ENCODE results near the gene ATP2B1.

The ATP2B1 gene

GRCh38 chr12:89593873-89594272 lies 114.8 kb downstream of the ATP2B1 start:
- DNase-seq (ENCODE audit: low read depth in 2 of 2), result no peak

- no peak for DNase-seq (ENCODE audit: low read depth in 2 of 2)
Observed at GRCh38 chr12:89593233-89593632, 115.4 kb downstream of the ATP2B1 start.

GRCh38 chr12:89589753-89590152 lies 118.9 kb downstream of the ATP2B1 start:
- DNase-seq (ENCODE audit: low read depth in 2 of 2), result no peak

- no peak for DNase-seq (ENCODE audit: low read depth in 2 of 2)
Observed at GRCh38 chr12:89578499-89578898, 130.1 kb downstream of the ATP2B1 start.

- no peak for DNase-seq (ENCODE audit: low read depth in 2 of 2)
Observed at GRCh38 chr12:89576572-89577220, 131.9 kb downstream of the ATP2B1 start.

GRCh38 chr12:89575374-89575773 lies 133.3 kb downstream of the ATP2B1 start:
- DNase-seq (ENCODE audit: low read depth in 2 of 2), result no peak

GRCh38 chr12:89574736-89575208 lies 133.9 kb downstream of the ATP2B1 start:
- no peak for DNase-seq (ENCODE audit: low read depth in 2 of 2)

GRCh38 chr12:89573051-89573810 lies 135.4 kb downstream of the ATP2B1 start:
- DNase-seq (ENCODE audit: low read depth in 2 of 2), result no peak

- no peak for DNase-seq (ENCODE audit: low read depth in 2 of 2)
Observed at GRCh38 chr12:89571491-89572195, 137.0 kb downstream of the ATP2B1 start.

GRCh38 chr12:89568484-89568883 lies 140.2 kb downstream of the ATP2B1 start:
- no peak for DNase-seq (ENCODE audit: low read depth in 2 of 2)

GRCh38 chr12:89567691-89568239 lies 140.9 kb downstream of the ATP2B1 start:
- DNase-seq (ENCODE audit: low read depth in 2 of 2), result no peak

GRCh38 chr12:89566615-89567014 lies 142.0 kb downstream of the ATP2B1 start:
- no peak for DNase-seq (ENCODE audit: low read depth in 2 of 2)

- no peak for DNase-seq (ENCODE audit: low read depth in 2 of 2)
Observed at GRCh38 chr12:89565002-89565401, 143.6 kb downstream of the ATP2B1 start.

GRCh38 chr12:89559753-89560152 lies 148.9 kb downstream of the ATP2B1 start:
- DNase-seq (ENCODE audit: low read depth in 2 of 2), result no peak

- no peak for DNase-seq (ENCODE audit: low read depth in 2 of 2)
Observed at GRCh38 chr12:89556976-89557375, 151.7 kb downstream of the ATP2B1 start.

GRCh38 chr12:89552376-89552775 lies 156.3 kb downstream of the ATP2B1 start:
- no peak for DNase-seq (ENCODE audit: low read depth in 2 of 2)

GRCh38 chr12:89551747-89552146 lies 156.9 kb downstream of the ATP2B1 start:
- DNase-seq (ENCODE audit: low read depth in 2 of 2), result no peak

GRCh38 chr12:89547101-89547500 lies 161.5 kb downstream of the ATP2B1 start:
- DNase-seq (ENCODE audit: low read depth in 2 of 2), result no peak

- DNase-seq (ENCODE audit: low read depth in 2 of 2), result no peak
Observed at GRCh38 chr12:89546151-89546550, 162.5 kb downstream of the ATP2B1 start.

GRCh38 chr12:89544681-89545184 lies 163.9 kb downstream of the ATP2B1 start:
- DNase-seq (ENCODE audit: low read depth in 2 of 2), result no peak

- no peak for DNase-seq (ENCODE audit: low read depth in 2 of 2)
Observed at GRCh38 chr12:89544022-89544421, 164.6 kb downstream of the ATP2B1 start.

Measured in stimulated activated CD8-positive, alpha-beta memory T cell treated with anti-CD3 and anti-CD28 coated beads, Interleukin-2, amount 100 ng/mL, for 48 hours (primary cell).